NCI-H82 (cell line): ENCODE data around the gene GAL.

Experiments
- DNase-seq: peaks from one replicate; lab custom pipeline; 2025; lab: John Stamatoyannopoulos, UW

The GAL gene

DNA sequence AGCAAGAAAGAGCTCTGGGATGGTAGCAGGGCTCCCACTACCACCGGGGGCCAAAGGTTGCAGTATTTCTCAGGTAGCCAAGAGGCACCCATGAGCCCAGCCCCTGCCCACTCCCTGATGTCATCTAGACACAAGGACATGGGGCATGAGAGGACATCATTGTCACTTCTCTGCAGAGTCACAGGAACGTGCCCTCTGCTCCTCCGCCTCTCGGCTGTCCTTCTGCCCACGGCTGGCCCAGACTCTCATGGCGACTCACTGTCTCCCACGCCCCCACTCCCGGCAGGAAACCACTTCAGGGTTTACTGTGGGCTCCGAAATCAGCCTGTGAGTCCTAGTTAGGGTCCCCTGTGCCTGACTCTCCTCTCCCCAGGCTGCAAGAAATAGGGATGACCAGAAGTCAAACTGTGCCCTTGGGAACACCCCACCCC lies 1.8 kb upstream of the GAL start:
- DNase-seq = no peak

DNA sequence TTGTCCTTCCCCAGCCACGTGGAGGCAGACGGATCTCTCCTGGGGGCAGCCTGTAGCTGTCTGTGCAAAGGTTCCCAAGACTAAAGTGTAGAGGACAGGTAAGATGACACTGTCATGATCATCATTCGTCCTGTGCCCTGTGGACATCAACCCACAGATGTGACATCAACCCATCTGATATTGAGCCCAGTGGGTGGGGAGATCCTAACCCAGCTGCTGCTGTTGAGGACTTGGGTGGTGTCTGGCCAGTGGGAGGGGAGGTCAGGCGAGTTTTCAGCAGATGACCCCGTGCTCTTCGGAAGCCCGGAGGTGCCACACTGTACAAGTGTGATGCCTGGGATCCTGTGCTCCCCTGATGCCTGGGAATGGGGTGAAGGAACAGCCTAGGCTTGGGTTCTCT lies 1.2 kb upstream of the GAL start:
- DNase-seq = no peak

DNA sequence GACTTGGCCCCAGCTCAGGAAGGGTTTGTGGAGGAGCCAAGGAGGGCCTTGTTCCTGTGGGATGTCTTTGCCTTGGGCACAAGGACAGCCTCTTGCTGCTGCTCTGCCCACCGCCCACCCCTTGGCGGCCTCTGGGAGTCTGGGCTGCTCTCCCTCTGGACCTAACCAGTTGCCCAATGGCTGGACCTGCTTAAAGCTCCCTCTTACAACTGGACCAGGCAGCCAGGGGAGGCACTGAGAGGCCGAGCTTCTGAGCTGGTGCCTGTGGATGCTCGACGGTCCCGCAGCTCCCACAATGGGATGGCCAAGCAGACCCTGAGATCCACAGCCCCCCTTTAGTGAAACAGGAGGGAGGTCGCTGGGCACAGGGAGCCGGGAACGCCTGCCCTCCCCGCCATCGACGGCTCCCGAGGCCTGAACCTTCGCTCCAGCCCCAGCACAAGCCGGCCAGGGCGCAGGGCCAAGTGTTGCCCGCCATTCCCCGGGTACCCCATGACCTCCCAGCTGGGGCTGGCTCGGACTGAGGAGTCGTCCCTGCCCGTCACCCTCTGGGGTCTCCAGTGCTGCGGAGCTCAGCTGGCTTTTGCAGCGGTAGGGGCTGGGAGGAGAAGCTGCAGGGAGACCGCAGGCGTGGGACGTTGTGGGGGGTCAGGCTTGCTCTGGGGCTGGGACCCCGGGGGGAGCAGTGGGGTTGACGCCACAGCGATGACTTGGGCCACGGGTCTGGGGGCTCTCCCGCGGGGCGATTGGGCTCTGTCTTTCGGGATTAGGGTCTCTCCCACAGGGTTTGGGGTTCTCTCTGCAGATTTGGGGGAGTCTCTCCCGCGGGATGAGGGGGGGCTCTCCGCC lies 584 bp upstream of the GAL start:
- DNase-seq = no peak

DNA sequence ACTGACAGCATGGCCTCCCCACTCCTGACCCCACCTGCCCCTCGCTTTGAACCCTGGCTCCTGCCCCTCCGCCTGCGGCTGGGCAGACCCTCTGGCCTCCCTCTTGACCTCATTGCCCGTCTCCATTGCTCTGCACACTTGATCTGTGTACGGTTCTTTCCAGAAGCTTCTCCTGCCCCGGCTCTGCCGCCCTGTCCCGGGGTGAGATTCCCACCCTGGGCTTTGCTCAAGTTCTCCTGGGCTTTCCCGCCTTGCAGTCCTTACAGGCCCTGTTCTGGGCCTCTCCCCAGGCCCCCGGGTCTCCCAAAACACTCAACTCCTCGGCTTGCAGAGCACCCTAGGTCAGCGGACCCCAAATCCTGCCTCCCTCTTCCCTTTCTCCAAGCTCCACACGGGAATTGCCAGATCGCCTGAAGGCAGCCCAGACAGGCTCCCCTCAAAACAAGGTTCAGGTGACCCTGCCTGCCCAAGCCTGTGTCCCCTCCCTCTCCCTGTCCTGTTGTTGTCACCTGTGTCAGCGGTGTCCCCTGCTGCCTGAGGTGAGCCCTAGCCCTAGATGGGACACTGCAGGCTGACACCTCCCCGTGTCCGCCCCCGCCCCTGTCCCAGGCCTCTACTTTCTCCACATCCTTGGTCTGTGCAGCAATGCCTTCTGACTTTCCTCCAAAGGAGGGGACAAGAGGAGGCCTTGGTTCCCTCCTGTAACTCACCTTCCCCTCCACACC lies 1.5 kb downstream of the GAL start:
- DNase-seq = no peak

DNA sequence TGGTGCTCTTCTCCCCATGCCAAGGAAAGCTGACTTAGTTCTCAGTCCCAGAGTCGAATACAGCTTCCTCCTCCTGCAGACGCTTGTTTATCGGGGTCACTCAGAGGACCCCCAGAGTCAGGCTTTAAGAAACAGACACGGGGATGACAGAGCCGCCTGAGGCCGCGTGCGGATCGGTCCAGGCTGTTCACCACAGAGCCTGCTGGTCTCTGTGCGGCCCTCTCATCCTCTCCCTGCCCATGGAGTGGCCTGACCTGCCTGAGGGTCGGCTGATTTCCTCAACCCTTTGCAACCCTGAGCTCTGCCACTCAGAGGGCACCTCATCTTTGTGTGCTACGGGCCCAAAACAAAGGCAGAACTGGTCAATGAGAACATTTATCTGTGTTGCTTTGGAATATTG lies 2.1 kb downstream of the GAL start:
- no peak for DNase-seq

DNA sequence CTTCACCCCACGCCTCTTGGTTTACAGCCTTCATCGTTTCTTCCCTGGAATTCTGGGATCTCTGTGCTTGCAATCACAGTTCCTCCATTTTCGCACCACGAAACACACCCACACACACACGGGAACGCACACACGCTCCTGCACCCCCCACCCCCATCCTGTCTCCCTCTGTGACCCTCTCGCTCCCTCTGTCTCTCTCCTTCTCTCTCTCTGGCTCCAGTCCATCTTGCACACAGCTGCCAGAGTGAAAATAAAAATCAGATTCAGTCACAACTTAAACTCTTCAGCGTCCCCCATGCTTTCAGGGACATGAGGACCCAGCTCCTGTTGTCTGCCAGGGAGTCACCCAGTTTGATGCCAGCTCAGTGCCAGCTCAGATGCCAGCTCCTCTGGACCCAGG lies 3.0 kb downstream of the GAL start:
- DNase-seq = no peak

DNA sequence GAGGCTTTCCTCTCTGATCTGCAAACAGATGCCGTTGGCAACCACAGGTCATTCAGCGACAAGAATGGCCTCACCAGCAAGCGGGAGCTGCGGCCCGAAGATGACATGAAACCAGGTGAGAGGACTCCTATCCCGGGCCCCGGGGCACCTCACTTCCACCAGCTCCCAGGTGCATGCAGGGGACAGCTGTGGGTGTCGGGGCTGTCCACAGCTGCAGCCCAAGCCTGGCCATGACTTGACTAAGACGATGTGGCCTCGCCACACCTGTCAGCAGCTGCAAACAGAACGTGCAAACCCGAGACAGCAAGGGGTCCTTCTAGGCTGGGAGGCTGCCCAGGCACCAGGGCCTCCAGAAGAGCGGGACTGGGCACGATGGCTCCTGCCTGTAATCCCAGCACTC lies 3.6 kb downstream of the GAL start:
- no peak for DNase-seq

DNA sequence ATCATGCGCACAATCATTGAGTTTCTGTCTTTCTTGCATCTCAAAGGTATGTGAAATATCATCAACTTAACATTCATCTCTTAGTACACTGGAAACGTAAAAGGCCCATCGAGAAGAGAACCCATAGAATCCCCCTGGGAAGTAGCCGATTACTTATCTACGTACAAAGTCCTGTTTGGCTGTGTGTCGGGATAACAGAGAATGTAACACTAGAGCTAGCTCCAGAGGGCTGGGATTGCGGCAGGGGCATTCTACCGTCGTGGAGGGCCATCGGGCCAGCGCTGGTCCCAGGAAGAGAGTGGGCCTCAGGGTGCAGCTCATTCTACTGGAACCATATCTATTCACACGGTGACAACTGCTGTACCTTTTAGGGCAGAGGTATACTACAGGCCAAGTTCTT lies 4.5 kb downstream of the GAL start:
- no peak for DNase-seq

DNA sequence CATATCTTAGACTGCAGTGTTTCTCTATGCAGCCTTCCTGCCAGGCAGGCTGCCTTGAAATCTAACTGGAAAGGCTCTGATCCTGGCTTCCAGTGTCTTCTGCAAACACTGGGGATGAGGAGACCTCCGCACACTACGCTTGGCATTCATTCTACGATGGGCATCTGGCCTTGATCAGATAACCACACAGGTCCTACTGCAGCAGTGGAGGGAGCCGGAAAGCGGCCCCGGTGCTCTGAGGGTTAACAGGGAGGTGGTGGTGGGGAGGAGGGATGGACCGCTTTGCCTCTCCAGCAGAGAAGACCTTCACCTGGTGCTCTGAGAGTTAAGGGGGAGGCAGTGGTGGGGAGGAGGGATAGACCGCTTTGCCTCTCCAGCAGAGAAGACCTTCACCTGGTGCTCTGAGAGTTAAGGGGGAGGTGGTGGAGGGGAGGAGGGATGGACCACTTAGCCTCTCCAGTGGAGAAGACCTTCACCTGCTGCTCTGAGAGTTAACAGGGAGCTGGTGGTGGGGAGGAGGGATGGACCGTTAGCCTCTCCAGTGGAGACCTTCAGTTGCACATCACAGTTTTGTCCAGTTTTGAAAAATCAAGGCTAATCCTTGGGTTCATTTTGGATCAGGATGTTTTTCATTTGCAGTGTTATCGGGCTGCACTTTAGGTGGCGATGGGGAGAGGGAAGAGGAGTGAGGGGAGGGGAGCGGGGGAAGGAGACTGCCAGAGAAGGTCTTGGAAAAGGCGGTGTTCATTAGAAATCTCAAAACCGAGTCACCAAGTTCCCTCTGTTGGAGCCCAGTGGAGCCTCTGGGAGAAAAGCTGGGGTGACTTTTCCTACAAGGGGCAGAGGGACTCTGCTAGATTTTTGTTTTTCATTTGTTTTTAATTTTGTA lies 5.6 kb downstream of the GAL start:
- no peak for DNase-seq

DNA sequence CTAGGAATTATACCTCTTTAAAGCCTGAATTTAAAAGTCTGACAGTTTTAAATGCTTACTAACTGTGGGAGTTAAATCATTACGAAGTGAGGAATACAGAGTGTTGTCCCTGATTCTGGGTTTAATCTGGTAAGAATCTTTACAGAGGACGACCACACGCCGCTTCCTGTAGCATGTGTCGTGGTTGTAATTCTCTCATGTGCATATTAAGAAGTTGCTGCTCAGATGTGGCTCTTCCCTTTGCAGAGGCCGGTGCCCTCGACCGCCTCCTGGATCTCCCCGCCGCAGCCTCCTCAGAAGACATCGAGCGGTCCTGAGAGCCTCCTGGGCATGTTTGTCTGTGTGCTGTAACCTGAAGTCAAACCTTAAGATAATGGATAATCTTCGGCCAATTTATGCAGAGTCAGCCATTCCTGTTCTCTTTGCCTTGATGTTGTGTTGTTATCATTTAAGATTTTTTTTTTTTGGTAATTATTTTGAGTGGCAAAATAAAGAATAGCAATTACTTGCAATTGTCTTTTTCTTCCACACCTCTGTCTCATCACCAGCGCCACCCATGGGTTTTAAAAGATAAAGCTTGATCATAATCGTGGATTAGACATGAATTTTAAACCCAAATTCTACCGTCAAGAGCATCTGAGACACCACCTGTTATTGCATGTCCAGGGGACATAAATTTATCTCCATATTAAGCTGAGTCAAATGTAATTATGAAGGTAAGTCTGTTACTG lies 6.5 kb downstream of the GAL start:
- DNase-seq = no peak

DNA sequence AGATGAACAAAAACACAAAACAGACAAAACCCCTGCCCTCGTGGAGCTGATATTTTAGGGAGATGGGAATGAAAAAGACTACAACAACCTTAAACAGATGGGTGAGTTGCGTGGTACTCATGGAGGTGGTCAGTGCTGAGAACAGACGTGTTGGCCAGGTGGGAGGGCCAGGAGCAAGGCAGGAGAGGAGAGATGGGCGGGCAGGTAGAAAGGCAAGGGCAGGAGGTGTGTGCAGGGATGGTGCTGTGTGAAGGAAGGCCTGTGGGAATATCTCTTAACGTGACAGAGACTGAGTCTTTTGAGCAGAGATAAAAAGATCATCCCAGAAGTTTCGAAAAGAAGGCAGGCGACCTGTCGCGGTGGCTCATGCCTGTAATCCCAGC lies 7.0 kb downstream of the GAL start:
- DNase-seq = no peak

DNA sequence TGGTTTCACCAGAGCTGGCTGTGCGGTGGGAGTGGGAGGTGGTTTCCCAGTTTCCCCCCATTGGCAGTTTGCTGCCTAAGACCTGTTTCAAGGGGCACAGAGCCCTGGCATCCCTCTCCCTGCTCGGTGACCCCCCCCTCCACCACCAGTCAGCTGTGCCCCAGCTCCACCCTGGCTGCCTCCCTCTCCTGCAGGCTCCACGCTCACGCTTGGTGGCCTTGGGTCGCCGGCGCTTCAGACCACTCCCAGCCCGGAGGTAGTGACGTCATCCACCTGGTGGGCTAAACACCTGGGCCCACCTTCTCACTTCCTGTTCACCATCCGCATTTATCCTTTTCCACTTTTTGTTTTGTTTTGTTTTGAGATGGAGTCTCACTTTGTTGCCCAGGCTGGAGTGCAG lies 7.8 kb downstream of the GAL start:
- no peak for DNase-seq

DNA sequence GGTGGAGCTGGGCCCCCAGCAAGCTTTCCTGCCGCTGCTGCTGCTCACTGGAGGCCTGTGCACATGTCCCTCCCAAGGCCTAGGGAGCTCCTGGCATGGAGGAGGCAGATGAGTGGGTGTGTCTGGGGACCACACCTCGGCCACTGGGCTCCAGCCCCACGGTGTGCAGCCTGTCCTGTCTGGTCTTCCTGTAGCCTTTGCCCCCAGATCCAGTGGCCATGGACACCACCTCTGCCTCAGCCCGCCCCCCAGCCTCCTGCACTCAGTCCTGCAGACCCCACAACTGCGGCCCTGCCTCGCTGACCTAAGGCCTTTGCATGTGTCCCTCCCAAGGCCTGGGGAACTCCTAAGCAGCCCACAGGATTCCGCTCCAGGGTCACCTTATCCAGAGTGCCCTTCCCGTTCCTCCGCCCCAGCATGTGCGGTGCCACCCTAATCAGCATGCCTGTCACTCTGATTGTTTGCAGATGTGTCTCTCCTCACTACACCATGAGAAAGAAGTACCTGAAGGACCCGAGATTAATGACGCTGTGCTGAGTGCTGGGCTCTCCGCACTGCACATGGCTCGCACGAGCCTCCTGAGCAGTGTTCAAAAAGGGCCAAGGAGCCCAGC lies 8.6 kb downstream of the GAL start:
- DNase-seq = no peak

DNA sequence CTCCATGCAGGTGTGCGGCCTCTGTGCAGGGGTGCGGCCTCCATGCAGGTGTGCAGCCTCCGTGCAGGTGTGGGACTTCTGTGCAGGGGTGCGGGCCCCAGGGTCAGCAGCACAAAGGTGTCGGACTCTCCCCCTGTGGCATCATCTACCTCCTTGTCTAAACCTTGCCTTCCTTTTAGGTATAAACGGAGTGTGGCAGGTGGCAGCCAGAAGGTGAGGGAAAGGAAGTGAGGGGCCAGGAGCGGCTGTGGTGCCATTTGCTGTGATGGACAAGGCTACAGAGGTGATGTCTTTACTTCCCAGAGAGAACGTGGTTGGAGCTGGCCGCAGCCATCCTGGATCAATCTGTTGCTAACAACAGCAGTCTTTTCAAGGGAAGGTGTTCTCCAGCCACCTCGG lies 9.1 kb downstream of the GAL start:
- DNase-seq = no peak

DNA sequence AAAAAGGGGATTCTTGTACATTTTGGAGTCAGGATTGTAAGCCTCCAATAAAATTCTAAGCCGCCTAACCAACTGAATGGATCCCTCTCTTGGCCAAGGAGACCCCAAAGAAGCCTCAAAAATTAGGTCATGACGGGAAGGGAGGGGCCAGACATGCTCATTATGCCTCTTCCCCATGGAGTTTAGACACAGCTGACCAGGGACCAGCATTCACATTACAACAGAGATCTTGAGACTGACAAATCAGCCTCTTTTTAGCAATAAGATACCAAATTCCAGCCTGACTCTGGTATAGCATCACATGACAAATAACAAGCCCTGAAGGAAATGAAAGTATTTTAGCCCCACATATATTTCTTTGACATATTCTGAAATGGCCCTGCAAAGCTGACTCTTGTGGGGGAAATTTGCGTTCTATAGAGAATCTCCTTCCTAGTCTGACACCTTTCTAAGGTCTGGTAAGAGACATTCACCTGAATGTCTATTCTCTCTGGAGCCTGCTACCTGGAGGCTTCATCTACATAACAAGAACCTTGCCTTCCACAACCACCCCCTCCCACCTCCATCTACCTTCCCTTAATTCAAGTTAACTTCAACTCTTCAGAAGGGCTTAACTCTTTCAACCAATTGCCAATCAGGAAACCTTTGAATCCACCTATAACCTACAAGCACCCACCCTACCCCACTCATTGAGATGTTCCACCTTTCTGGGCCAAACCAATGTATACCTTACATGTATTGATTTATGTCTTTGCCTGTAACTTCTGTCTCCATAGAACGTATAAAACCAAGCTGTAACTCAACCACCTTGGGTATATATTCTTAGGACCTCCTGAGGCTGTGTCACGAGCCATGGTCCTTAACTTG lies 10.3 kb downstream of the GAL start:
- DNase-seq = no peak

DNA sequence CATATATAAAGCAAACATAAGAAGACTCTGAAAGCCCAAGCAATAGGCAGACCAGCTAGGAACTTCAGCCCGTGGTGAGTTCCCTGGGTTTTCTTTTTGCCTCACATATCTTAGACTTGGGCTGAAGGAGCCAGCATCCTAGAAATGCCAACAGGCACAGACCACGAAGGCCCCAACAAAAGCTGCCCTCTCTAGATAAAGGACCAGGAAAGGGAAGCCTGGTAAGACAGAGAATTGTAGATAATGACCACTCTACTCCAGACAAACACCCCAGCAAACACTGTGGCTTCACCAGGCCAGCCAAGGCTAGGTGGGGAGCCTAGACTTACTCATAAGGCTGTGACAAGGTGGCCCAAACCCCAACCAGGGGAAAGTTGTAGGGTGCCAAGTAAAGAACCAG lies 11.2 kb downstream of the GAL start:
- DNase-seq = no peak

DNA sequence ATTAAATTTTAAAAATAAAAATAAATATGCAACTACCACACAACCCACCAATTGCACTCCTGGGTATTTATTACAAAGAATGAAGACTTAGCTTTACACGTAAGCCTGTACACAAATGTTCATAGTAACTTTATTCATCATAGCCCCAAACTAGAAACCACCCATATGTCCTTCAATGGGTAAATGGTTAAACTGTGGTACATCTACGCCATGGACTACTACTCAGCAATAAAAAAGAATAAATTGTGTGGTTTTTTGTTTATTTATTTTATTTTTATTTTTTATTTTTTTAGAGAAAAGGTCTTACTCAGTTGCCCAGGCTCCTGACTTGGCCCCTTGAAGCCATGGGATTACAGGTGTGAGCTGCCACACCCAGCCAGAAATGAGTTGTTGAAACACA lies 14.6 kb downstream of the GAL start:
- DNase-seq = no peak

DNA sequence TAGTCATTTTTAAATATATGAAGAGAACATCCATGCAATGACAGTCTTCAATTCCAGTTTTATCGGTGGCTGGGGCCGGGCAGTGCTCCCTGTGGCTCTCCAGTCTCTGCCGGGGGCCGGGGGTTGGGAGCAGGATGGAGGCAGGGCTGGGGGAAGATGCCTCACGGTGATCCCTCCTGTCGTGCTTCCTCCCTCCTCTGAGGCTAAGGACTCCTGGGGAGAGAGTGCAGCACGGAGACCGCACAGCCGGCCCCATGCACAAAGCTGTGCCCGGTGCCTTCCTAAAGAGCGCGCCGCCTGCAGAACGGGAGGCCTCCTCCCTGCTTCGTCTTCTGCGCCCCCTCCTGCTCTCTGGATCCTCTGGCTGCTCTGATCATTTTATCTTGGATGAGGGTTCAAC lies 20.5 kb downstream of the GAL start:
- DNase-seq = peak; percentile 42

DNA sequence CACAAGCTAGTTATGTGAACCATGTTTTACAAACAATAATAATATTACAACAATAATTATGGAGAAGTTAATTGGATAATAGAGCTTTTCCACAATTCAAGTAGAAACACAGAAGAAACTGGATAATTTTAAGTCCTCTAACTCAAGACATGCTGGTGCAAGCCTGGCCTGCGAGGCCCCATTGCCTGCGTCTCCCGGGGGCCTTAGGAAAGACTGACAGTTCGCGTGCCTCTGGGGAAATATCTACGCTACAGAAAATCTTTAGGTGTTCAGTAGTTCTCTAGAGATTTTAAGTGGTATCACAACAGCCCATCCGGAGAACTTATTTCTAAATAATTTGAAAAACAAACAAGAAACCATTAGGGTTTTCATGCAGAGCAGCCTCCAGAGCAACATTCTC lies 23.2 kb downstream of the GAL start:
- no peak for DNase-seq

DNA sequence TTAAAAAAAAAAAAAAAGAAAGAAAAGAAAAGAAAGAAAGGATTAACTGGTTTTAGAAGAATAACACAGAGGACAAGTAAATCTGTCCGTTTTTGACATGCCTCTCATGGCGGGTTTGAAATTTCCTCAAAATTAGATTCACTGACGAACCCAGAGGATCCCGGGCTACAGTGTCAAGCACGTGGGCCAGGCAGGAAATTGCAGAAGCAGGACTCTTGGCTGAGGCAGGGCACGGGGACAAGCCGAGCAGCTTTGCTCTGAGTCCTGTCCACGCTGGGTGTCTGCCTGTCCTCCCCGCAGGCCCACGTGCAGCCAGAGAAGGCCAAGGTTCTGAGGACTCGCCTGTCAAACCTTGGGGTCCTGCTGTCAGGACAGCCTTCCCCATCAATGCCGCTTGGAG lies 24.7 kb downstream of the GAL start:
- DNase-seq = no peak

DNA sequence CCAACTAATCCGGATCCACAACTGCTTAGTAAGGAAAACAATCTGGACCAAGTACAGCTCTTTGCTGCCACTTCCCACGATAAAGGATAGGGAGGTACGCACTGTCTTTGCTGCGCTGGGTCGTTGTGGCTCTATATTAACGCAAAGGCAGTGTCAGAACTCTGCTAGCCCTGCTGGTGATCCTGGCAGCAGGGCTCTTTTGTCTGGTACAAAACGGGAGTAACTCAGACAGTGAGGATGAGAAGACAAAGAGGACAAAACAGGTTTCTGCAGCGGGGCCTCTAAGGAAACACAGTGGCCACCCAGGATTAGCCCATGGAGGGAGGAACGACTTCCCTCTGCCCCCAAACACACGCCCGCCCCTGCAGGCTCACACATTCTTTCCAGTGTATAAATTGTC lies 26.1 kb downstream of the GAL start:
- no peak for DNase-seq
